C4-2B (cell line): Measurements from ENCODE around the gene ARMC3.
A peak's percentile ranks its signal among the peaks of the same experiment; 100 is the strongest.

ENCODE experiments used
- H3K27ac ChIP-seq: fragments of 450-650 bp; 2 replicates; pipeline ENCODE4 v1.5.1; 2017
- CTCF ChIP-seq: fragments of 450-650 bp; conservative IDR thresholded peaks from 2 replicates; pipeline ENCODE4 v1.5.1; 2017; ENCODE audit warnings: mild to moderate bottlenecking
- ZFX ChIP-seq: fragments of 450-650 bp; IDR thresholded peaks from 2 replicates; pipeline ENCODE4 v1.6.1; 2017

The ARMC3 gene

GRCh38 chr10:22984066-22984465, 56.2 kb downstream of the ARMC3 start:
- no peak overlapping the region for H3K27ac ChIP-seq
- no peak for TF ChIP-seq CTCF
- TF ChIP-seq ZFX = no peak

- H3K27ac ChIP-seq = no peak overlapping the region
Observed at GRCh38 chr10:22986771-22987542, 59.1 kb downstream of the ARMC3 start.

GRCh38 chr10:22988581-22989360, 60.9 kb downstream of the ARMC3 start:
- TF ChIP-seq CTCF (peak; percentile 94), ZFX (no peak)
- no peak overlapping the region for H3K27ac ChIP-seq

More at GRCh38 chr10:22986771-22987542, 59.1 kb downstream of the ARMC3 start:
- TF ChIP-seq CTCF (peak; percentile 75), ZFX (no peak)

- H3K27ac ChIP-seq = no peak overlapping the region
Observed at GRCh38 chr10:22990443-22990842, 62.6 kb downstream of the ARMC3 start.

GRCh38 chr10:22992075-22992474, 64.2 kb downstream of the ARMC3 start:
- TF ChIP-seq CTCF (no peak), ZFX (no peak)
- no peak overlapping the region for H3K27ac ChIP-seq

More at GRCh38 chr10:22990443-22990842, 62.6 kb downstream of the ARMC3 start:
- TF ChIP-seq CTCF = no peak
- no peak for TF ChIP-seq ZFX

- no peak for TF ChIP-seq CTCF
- TF ChIP-seq ZFX = no peak
- H3K27ac ChIP-seq = no peak overlapping the region
Observed at GRCh38 chr10:22992621-22993020, 64.8 kb downstream of the ARMC3 start.

- H3K27ac ChIP-seq = no peak overlapping the region
- no peak for TF ChIP-seq CTCF
- no peak for TF ChIP-seq ZFX
Observed at GRCh38 chr10:22993314-22993713, 65.5 kb downstream of the ARMC3 start.
